ENCODE measurements around the gene TFE3.

- TF ChIP-seq, protein P1, sequence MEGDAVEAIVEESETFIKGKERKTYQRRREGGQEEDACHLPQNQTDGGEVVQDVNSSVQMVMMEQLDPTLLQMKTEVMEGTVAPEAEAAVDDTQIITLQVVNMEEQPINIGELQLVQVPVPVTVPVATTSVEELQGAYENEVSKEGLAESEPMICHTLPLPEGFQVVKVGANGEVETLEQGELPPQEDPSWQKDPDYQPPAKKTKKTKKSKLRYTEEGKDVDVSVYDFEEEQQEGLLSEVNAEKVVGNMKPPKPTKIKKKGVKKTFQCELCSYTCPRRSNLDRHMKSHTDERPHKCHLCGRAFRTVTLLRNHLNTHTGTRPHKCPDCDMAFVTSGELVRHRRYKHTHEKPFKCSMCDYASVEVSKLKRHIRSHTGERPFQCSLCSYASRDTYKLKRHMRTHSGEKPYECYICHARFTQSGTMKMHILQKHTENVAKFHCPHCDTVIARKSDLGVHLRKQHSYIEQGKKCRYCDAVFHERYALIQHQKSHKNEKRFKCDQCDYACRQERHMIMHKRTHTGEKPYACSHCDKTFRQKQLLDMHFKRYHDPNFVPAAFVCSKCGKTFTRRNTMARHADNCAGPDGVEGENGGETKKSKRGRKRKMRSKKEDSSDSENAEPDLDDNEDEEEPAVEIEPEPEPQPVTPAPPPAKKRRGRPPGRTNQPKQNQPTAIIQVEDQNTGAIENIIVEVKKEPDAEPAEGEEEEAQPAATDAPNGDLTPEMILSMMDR (conservative IDR thresholded peaks at IDR 0.05 in 1 of 2, IDR thresholded peaks at IDR 0.05 in 1 of 2; ENCODE audit: extremely low read depth in 1 of 2, insufficient read depth in 1 of 2, low read depth in 1 of 2, low read length in 2 of 2): peak in 1 of 2 donors; percentile 10
- TF ChIP-seq EZH2 (IDR thresholded peaks at IDR 0.05; ENCODE audit: borderline replicate concordance, low read length): no peak
Measured at GRCh38 chrX:48998391-48998790, 44.8 kb downstream of the TFE3 start.

Data from mammary epithelial cell (primary cell).